ENCODE results near the gene YPEL2.

DNA sequence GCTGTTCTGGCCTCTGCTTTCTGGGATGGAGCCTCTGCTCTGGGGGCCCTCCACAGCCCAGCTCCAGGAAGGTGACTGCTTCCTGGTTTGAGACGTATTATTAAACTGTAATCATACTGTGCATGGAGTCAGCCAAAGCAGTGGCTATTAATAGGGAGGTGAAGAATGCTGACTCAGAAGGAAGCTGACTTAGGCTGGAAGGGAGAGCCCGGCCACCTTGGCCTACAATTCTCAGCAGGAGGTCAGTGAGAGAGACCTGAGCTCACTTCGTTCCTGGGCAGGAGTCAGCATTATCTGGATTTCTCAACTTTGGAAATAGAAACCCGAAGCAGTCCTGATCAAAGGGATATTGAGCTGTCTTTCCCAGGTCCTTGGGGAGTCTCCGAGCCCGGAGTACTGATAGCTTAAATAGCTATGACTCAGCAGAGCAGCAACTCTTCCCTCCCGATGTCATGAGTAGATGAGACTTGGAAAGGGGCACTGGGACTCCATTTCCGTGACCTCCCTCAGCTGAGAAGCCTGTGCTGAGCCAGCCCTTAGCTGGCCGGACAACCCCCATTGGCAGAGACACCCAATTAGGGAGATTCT lies 91.8 kb downstream of the YPEL2 start:
- TF ChIP-seq, protein P1, sequence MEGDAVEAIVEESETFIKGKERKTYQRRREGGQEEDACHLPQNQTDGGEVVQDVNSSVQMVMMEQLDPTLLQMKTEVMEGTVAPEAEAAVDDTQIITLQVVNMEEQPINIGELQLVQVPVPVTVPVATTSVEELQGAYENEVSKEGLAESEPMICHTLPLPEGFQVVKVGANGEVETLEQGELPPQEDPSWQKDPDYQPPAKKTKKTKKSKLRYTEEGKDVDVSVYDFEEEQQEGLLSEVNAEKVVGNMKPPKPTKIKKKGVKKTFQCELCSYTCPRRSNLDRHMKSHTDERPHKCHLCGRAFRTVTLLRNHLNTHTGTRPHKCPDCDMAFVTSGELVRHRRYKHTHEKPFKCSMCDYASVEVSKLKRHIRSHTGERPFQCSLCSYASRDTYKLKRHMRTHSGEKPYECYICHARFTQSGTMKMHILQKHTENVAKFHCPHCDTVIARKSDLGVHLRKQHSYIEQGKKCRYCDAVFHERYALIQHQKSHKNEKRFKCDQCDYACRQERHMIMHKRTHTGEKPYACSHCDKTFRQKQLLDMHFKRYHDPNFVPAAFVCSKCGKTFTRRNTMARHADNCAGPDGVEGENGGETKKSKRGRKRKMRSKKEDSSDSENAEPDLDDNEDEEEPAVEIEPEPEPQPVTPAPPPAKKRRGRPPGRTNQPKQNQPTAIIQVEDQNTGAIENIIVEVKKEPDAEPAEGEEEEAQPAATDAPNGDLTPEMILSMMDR (IDR thresholded peaks at IDR 0.05; ENCODE audit: low read depth, low read length): no peak
- TF ChIP-seq EZH2phosphoT487 (IDR thresholded peaks at IDR 0.05; ENCODE audit: low read depth): no peak

Measured in OCI-LY3 (cell line).